A673 (cell line): ENCODE data around the gene HLCS.

Experiments used
- EZH2 ChIP-seq: fragments of 200-600 bp; sonication (generic); IDR thresholded peaks from 2 replicates; pipeline ENCODE4 v1.6.1; 2017; ENCODE audit warnings: borderline replicate concordance, low read depth, mild to moderate bottlenecking, mixed read lengths, antibody characterized with exemption, low read length; ENCODE audit not compliant: poor library complexity, severe bottlenecking
- TF ChIP-seq, protein P1 (sequence below): fragments of 300-800, 200-600 bp; sonication (generic); conservative IDR thresholded peaks from 2 replicates; pipeline ENCODE4 v1.5.1; 2017; ENCODE audit warnings: low read depth, mild to moderate bottlenecking, antibody characterized with exemption, low read length, moderate library complexity, mixed read lengths

GRCh38 chr21:36915696-36916245, 50.7 kb downstream of the HLCS start:
- TF ChIP-seq, protein P1, sequence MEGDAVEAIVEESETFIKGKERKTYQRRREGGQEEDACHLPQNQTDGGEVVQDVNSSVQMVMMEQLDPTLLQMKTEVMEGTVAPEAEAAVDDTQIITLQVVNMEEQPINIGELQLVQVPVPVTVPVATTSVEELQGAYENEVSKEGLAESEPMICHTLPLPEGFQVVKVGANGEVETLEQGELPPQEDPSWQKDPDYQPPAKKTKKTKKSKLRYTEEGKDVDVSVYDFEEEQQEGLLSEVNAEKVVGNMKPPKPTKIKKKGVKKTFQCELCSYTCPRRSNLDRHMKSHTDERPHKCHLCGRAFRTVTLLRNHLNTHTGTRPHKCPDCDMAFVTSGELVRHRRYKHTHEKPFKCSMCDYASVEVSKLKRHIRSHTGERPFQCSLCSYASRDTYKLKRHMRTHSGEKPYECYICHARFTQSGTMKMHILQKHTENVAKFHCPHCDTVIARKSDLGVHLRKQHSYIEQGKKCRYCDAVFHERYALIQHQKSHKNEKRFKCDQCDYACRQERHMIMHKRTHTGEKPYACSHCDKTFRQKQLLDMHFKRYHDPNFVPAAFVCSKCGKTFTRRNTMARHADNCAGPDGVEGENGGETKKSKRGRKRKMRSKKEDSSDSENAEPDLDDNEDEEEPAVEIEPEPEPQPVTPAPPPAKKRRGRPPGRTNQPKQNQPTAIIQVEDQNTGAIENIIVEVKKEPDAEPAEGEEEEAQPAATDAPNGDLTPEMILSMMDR, result no peak
- TF ChIP-seq EZH2, result no peak
